Transverse colon (tissue), 4 donors: ENCODE data around the gene NUP210. TPM values are rescaled to one million over a fixed set of nuclear protein-coding genes. Genes with fewer than 3 reads are reported as not detected.

Experiments used
- DNase-seq: peaks from one replicate; pipeline ENCODE4 v3.0.0-alpha.2; 2019
- H3K27ac ChIP-seq, 4 donors: fragments of 200-600 bp; sonication (generic); 2 replicates each; pipeline ENCODE4 v1.5.1; 2016 to 2018; ENCODE audit warnings: inconsistent platforms in 4 of 4
- H3K27me3 ChIP-seq: fragments of 200-600 bp; sonication (generic); 2 replicates; pipeline ENCODE4 v1.5.1; 2017; ENCODE audit warnings: inconsistent platforms
- H3K36me3 ChIP-seq, 4 donors: fragments of 200-600 bp; sonication (generic); 2 replicates each; pipeline ENCODE4 v1.5.1; 2017 to 2019; ENCODE audit warnings: inconsistent platforms in 4 of 4
- H3K4me1 ChIP-seq, 4 donors: fragments of 200-600 bp; sonication (generic); 2 replicates each; pipeline ENCODE4 v1.5.1; 2017 to 2020; ENCODE audit warnings: inconsistent platforms in 4 of 4
- H3K4me3 ChIP-seq, 4 donors: fragments of 200-600 bp; sonication (generic); 1 replicate in 1 of 4; 2 replicates in 3 of 4; pipeline versions ENCODE4 v1.5.1 to v1.6.1; 2017 to 2019; ENCODE audit warnings: inconsistent platforms in 4 of 4
- H3K9me3 ChIP-seq, 2 donors: fragments of 200-600 bp; sonication (generic); 2 replicates each; pipeline ENCODE4 v1.5.1; 2017 to 2019; ENCODE audit warnings: inconsistent platforms in 2 of 2
- CTCF ChIP-seq, 5 experiments: fragments of 200-600 bp in 3 of 5; fragments of 450-650 bp in 2 of 5; sonication (generic) in 3 of 5; IDR thresholded peaks; 1 replicate in 2 of 5; 2 replicates in 3 of 5; pipeline ENCODE4 v1.5.1; 2016 to 2017; ENCODE audit warnings: antibody characterized with exemption in 5 of 5, inconsistent platforms in 3 of 5, mild to moderate bottlenecking in 2 of 5, moderate library complexity in 1 of 5
- EP300 ChIP-seq: sonication (generic); formaldehyde crosslinking; IDR thresholded peaks from one replicate; pipeline ENCODE4 v1.6.1; 2017; ENCODE audit warnings: antibody characterized with exemption, low read depth
- POLR2A ChIP-seq: fragments of 450-650 bp; IDR thresholded peaks from one replicate; pipeline ENCODE4 v1.6.1; 2016; ENCODE audit warnings: antibody characterized with exemption, mild to moderate bottlenecking, moderate library complexity
- POLR2AphosphoS5 ChIP-seq, 3 donors: sonication (generic); formaldehyde crosslinking; IDR thresholded peaks; one replicate each; pipeline ENCODE4 v1.6.1; 2016; ENCODE audit warnings: antibody characterized with exemption in 3 of 3
- WGBS, 2 donors: methylation state at CpG; one replicate each; pipeline ENCODE4 v1.1.5; 2018; ENCODE audit warnings: low coverage in 1 of 2; 5-methylcytosine and 5-hydroxymethylcytosine counted together
- in situ Hi-C, 4 donors: fragments of 200-750 bp; cut with MboI; loops; one replicate each; pipeline versions ENCODE4 v1.15.0 to v1.15.1; 2017; ENCODE audit warnings: low sequenced_read_pairs in 3 of 4, low pct_ligation_motif_present in 1 of 4, low pct_unique_long_range_greater_than_20kb in 1 of 4
- intact Hi-C: fragments of 100-400 bp; cut with DNase I; formaldehyde crosslinking; loops from one replicate; pipeline ENCODE4 v1.15.1; 2023; ENCODE audit warnings: low total_unique reads
- total RNA-seq, 4 donors: library from RNA; depleted of rRNA; stranded (reverse); fragments of >200 nt; gene quantifications; one replicate each; pipeline ENCODE4 v1.1.0, GENCODE V29; 2016

Gene NUP210
- total RNA-seq, 4 donors from 2014 or later: 6.0 to 202 (median 14.6) TPM

- TF ChIP-seq POLR2AphosphoS5 (IDR thresholded peaks at IDR 0.05) (no peak), EP300 (no peak), CTCF (IDR thresholded peaks at IDR 0.05) (no peak), POLR2A (no peak)
- Histone ChIP-seq H3K4me3 (no peak overlapping the region), H3K27me3 (no peaks in the 10 kb centered on the region), H3K36me3 (no peaks in the 10 kb centered on the region), H3K27ac (no peak overlapping the region), H3K9me3 (no peaks in the 10 kb centered on the region), H3K4me1 (peaks cover 0 to 2% (median 0%) of the 10 kb centered on the region in 4 donors)
- no peak for DNase-seq
- intact Hi-C loops: no loop called here
- in situ Hi-C loops: no loop called here
- WGBS, 2 donors: 96% methylated on average over 9 of the region's 9 CpGs; no CpG with 5 or more reads in 1 of the 2 donors
These were observed 44.0 kb downstream of the NUP210 start for GRCh38 chr3:13376091-13376490.

DNA sequence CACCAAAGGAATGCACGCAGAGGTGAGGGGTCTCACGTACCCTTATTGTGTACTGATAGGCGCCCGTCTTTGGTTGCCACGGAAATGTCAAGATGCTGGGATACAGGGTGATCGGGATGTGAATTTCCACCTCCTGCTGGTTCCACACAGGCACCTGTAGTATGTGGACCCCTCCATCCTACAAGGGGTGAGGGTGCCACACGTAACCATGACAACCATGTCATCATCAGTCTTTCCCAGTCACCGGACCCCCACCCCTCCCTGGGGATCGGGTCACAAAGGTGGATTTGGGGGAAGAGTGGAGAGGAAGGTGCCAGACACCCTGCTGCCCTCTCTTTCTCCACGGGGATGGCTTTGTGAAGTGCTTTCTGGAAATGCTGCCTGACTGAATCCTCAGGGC, 44.7 kb downstream of the NUP210 start:
- Histone ChIP-seq H3K4me3 (no peak overlapping the region), H3K27me3 (no peaks in the 10 kb centered on the region), H3K9me3 (no peaks in the 10 kb centered on the region), H3K27ac (no peak overlapping the region), H3K36me3 (no peaks in the 10 kb centered on the region), H3K4me1 (peaks cover 0 to 2% (median 0%) of the 10 kb centered on the region in 4 donors)
- in situ Hi-C loops: no loop called here
- WGBS, 2 donors: 94% methylated on average over 10 of the region's 10 CpGs; no CpG with 5 or more reads in 1 of the 2 donors
- intact Hi-C loops: no loop called here
- no peak for DNase-seq
- TF ChIP-seq CTCF (IDR thresholded peaks at IDR 0.05) (no peak), POLR2AphosphoS5 (IDR thresholded peaks at IDR 0.05) (no peak), POLR2A (no peak)

DNA sequence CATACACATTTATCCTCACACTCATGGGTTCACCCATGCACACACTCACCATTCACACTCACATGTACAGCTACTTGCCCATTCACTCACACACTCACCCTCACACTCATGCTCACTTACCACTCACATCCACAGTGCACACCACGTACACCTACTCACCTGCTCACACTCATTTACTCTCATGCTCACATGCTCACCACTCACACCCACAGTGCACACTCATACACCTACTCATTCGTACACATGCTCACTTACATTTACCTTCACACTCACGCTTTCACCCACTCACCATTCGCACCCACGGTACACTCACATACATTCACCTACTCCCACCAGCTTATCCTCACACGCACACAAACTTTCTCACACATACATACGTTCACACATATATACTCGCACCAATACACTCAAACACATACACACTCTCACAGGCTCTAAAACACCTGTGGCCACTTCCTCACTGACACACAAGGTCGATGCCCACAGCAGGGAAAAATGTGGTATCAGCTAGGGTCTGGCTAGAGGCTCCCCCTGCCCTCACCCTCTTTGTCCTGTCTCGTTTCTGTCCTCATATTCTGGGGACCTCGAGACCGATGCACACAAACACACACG, 46.0 kb downstream of the NUP210 start:
- TF ChIP-seq POLR2AphosphoS5 (IDR thresholded peaks at IDR 0.05): no peak
- no peak for TF ChIP-seq POLR2A
- TF ChIP-seq CTCF (IDR thresholded peaks at IDR 0.05): no peak
- no peak for TF ChIP-seq EP300
- intact Hi-C loops: no loop called here
- Histone ChIP-seq H3K36me3 (no peaks in the 10 kb centered on the region), H3K4me1 (no peaks in the 10 kb centered on the region), H3K27me3 (no peaks in the 10 kb centered on the region), H3K27ac (no peak overlapping the region), H3K4me3 (no peak overlapping the region), H3K9me3 (no peaks in the 10 kb centered on the region)
- no peak for DNase-seq
- WGBS, 2 donors: 94 to 98% methylated on average over 8 to 13 of the region's 13 CpGs
- in situ Hi-C loops: no loop called here

DNA sequence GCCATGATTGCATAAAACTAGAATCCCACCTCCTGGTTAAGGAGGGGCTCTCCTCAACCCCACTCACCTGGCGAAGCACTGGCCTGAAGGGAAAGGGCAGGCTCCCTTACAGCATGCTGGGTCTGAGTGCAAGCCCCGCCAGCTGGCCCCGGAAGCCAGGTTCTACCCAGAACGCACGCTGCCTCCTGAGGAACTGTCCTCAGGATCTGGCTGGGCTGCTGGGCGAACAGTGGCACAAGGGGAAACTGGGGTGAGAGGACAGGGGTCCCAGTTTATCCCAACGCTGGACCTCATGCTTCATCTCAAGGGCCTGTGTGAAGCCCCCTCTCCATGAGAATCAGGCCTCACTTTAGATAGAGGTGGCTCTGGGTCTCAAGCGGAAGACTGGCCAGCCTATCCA, 47.5 kb downstream of the NUP210 start:
- Histone ChIP-seq H3K4me3 (no peak overlapping the region), H3K36me3 (no peaks in the 10 kb centered on the region), H3K9me3 (no peaks in the 10 kb centered on the region), H3K27ac (no peak overlapping the region), H3K27me3 (no peaks in the 10 kb centered on the region), H3K4me1 (no peaks in the 10 kb centered on the region)
- intact Hi-C loops (no loop called here), in situ Hi-C loops (no loop called here)
- no peak for DNase-seq
- TF ChIP-seq EP300 (no peak), POLR2A (no peak), POLR2AphosphoS5 (IDR thresholded peaks at IDR 0.05) (no peak), CTCF (IDR thresholded peaks at IDR 0.05) (no peak)
- WGBS, 2 donors: 97% methylated on average over 8 of the region's 8 CpGs; no CpG with 5 or more reads in 1 of the 2 donors
